Breast epithelium (tissue), 3 donors: ENCODE measurements around the gene PDZRN3.

ENCODE experiments used
- POLR2AphosphoS5 ChIP-seq, 3 donors: sonication (generic); formaldehyde crosslinking; IDR thresholded peaks; one replicate each; pipeline ENCODE4 v1.6.1; 2017; ENCODE audit warnings: antibody characterized with exemption in 3 of 3
- TF ChIP-seq, protein P1 (sequence below), 3 donors: fragments of 450-650 bp; IDR thresholded peaks; one replicate each; pipeline ENCODE4 v1.5.1; 2016 to 2017; ENCODE audit warnings: antibody characterized with exemption in 3 of 3, mild to moderate bottlenecking in 3 of 3, moderate library complexity in 3 of 3

DNA sequence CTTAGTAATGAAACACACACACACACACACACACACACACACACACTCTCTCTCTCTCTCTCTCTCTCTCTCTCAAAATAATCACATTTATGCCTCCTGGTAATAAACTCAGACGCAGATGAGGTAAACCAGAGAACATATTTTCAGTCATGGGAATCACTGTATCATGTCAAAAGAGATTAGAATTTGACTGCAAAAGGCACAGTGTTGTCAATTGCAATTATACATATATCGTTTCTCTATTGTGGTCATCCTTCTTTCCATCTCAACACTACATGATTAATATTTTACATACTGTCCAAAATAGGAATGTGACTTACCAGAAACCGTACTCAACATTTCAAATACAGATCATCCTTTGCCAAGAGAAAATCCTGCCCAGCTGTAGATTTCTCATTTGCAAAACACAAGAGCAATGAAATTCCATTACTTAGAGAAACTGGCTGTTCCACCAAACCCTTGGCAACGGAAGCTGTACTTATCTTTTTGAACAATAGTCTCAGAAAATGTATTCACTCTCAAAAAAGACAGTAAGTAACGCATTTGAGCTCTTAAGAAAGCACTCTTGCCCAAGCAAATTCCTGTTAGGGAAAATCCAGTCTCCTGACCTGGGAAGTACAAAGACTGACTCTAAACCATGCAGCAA lies 24.3 kb downstream of the PDZRN3 start:
- TF ChIP-seq, protein P1, sequence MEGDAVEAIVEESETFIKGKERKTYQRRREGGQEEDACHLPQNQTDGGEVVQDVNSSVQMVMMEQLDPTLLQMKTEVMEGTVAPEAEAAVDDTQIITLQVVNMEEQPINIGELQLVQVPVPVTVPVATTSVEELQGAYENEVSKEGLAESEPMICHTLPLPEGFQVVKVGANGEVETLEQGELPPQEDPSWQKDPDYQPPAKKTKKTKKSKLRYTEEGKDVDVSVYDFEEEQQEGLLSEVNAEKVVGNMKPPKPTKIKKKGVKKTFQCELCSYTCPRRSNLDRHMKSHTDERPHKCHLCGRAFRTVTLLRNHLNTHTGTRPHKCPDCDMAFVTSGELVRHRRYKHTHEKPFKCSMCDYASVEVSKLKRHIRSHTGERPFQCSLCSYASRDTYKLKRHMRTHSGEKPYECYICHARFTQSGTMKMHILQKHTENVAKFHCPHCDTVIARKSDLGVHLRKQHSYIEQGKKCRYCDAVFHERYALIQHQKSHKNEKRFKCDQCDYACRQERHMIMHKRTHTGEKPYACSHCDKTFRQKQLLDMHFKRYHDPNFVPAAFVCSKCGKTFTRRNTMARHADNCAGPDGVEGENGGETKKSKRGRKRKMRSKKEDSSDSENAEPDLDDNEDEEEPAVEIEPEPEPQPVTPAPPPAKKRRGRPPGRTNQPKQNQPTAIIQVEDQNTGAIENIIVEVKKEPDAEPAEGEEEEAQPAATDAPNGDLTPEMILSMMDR (IDR thresholded peaks at IDR 0.05) = no peak
- no peak for TF ChIP-seq POLR2AphosphoS5 (IDR thresholded peaks at IDR 0.05)
